Breast epithelium (tissue), 3 donors: ENCODE data around the gene RERE.

Experiments used
- POLR2A ChIP-seq: fragments of 450-650 bp; IDR thresholded peaks from one replicate; pipeline ENCODE4 v1.6.1; 2016; ENCODE audit warnings: antibody characterized with exemption, mild to moderate bottlenecking, moderate library complexity
- POLR2AphosphoS5 ChIP-seq, 3 donors: sonication (generic); formaldehyde crosslinking; IDR thresholded peaks; one replicate each; pipeline ENCODE4 v1.6.1; 2017; ENCODE audit warnings: antibody characterized with exemption in 3 of 3

DNA sequence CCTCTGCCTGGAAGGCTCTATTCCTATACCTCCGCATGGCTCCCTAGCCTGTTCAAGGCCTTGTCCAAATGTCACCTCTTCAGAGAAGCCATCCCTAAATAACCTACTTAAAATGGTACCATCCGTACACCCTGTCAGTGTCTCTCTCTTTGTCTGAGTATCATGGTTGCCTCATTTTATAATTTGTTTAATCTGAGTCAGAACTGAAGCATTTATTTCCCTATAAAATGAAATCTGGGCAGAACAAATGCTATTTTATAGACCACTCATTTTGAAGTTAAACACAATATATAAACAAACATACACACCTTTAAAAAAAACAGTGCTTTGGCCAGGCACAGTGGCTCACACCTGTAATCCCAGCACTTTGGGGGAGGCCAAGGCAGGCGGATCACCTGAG, 30.2 kb downstream of the RERE start:
- no peak for TF ChIP-seq POLR2A
- no peak for TF ChIP-seq POLR2AphosphoS5 (IDR thresholded peaks at IDR 0.05)
